ENCODE results near the gene CASK. TPM values are rescaled to one million over a fixed set of nuclear protein-coding genes. Genes with fewer than 3 reads are reported as not detected.
"Not testable (repeated sequence)": the region's sequence is repeated elsewhere in the genome, so short reads cannot be mapped to it uniquely, and the experiment has no call there.

CASK gene
- polyA plus RNA-seq, 3 donors: 5.5 to 8.5 (median 6.9) TPM

- 85 to 97% (median 93%) methylated on average over 9 of the region's 9 CpGs for WGBS, 3 donors
- no peak overlapping the region for H3K27ac ChIP-seq (ENCODE audit: low read depth, low read length)
Observed at GRCh38 chrX:41518127-41518840, 405.1 kb downstream of the CASK start.

- H3K27ac ChIP-seq (ENCODE audit: low read depth, low read length): no peak overlapping the region
- 61 to 82% (median 67%) methylated on average over 4 of the region's 4 CpGs for WGBS, 3 donors
Observed at GRCh38 chrX:41516999-41517765, 406.2 kb downstream of the CASK start.

GRCh38 chrX:41516456-41516855, 406.9 kb downstream of the CASK start:
- WGBS, 3 donors: 81 to 90% (median 84%) methylated on average over 5 of the region's 5 CpGs
- no peak overlapping the region for H3K27ac ChIP-seq (ENCODE audit: low read depth, low read length)

- H3K27ac ChIP-seq (ENCODE audit: low read depth, low read length): no peak overlapping the region
- WGBS, 3 donors: 57 to 95% (median 87%) methylated on average over 12 of the region's 12 CpGs
Observed at GRCh38 chrX:41515376-41515775, 408.0 kb downstream of the CASK start.

GRCh38 chrX:41514179-41514578, 409.2 kb downstream of the CASK start:
- 78 to 91% (median 88%) methylated on average over 9 of the region's 9 CpGs for WGBS, 3 donors

GRCh38 chrX:41512853-41513252, 410.5 kb downstream of the CASK start:
- not testable (repeated sequence) for H3K27ac ChIP-seq (ENCODE audit: low read depth, low read length)
- 79 to 97% (median 87%) methylated on average over 3 to 7 of the region's 7 CpGs for WGBS, 3 donors

More at GRCh38 chrX:41514179-41514578, 409.2 kb downstream of the CASK start:
- H3K27ac ChIP-seq (ENCODE audit: low read depth, low read length): no peak overlapping the region

- H3K27ac ChIP-seq (ENCODE audit: low read depth, low read length): no peak overlapping the region
- WGBS, 3 donors: 63 to 100% (median 74%) methylated on average over 2 to 4 of the region's 4 CpGs
Observed at GRCh38 chrX:41512394-41512793, 411.0 kb downstream of the CASK start.

- H3K27ac ChIP-seq (ENCODE audit: low read depth, low read length): no peak overlapping the region
- 89 to 95% (median 92%) methylated on average over 4 of the region's 4 CpGs for WGBS, 3 donors
Observed at GRCh38 chrX:41507919-41508318, 415.4 kb downstream of the CASK start.

GRCh38 chrX:41502004-41502403, 421.4 kb downstream of the CASK start:
- H3K27ac ChIP-seq (ENCODE audit: low read depth, low read length): no peak overlapping the region
- 88 to 95% (median 92%) methylated on average over 1 of the region's 1 CpG for WGBS, 3 donors

GRCh38 chrX:41499984-41500383, 423.4 kb downstream of the CASK start:
- 69 to 78% (median 72%) methylated on average over 3 of the region's 3 CpGs for WGBS, 3 donors
- H3K27ac ChIP-seq (ENCODE audit: low read depth, low read length): no peak overlapping the region

- no peak overlapping the region for H3K27ac ChIP-seq (ENCODE audit: low read depth, low read length)
- 70 to 83% (median 79%) methylated on average over 7 of the region's 7 CpGs for WGBS, 3 donors
Observed at GRCh38 chrX:41499195-41499594, 424.2 kb downstream of the CASK start.

- no peak overlapping the region for H3K27ac ChIP-seq (ENCODE audit: low read depth, low read length)
- WGBS, 3 donors: 41 to 55% (median 50%) methylated on average over 12 of the region's 12 CpGs
Observed at GRCh38 chrX:41491267-41492004, 431.9 kb downstream of the CASK start.

- WGBS, 3 donors: 91 to 93% (median 92%) methylated on average over 3 of the region's 3 CpGs
- H3K27ac ChIP-seq (ENCODE audit: low read depth, low read length): no peak overlapping the region
Observed at GRCh38 chrX:41490446-41490845, 432.9 kb downstream of the CASK start.

- WGBS, 3 donors: 65 to 81% (median 74%) methylated on average over 5 of the region's 5 CpGs
- H3K27ac ChIP-seq (ENCODE audit: low read depth, low read length): no peak overlapping the region
Observed at GRCh38 chrX:41482154-41482850, 441.1 kb downstream of the CASK start.

GRCh38 chrX:41481264-41482109, 441.9 kb downstream of the CASK start:
- WGBS, 3 donors: 75 to 100% (median 86%) methylated on average over 3 to 6 of the region's 6 CpGs
- H3K27ac ChIP-seq (ENCODE audit: low read depth, low read length): no peak overlapping the region

- 85 to 89% (median 86%) methylated on average over 13 of the region's 13 CpGs for WGBS, 3 donors
- no peak overlapping the region for H3K27ac ChIP-seq (ENCODE audit: low read depth, low read length)
Observed at GRCh38 chrX:41480508-41481260, 442.7 kb downstream of the CASK start.

- H3K27ac ChIP-seq (ENCODE audit: low read depth, low read length): no peak overlapping the region
- 66 to 74% (median 67%) methylated on average over 6 of the region's 6 CpGs for WGBS, 3 donors
Observed at GRCh38 chrX:41478381-41478911, 444.9 kb downstream of the CASK start.

Data from adipose tissue (tissue), 3 donors.